ENCODE measurements around the gene GLI2.

DNA sequence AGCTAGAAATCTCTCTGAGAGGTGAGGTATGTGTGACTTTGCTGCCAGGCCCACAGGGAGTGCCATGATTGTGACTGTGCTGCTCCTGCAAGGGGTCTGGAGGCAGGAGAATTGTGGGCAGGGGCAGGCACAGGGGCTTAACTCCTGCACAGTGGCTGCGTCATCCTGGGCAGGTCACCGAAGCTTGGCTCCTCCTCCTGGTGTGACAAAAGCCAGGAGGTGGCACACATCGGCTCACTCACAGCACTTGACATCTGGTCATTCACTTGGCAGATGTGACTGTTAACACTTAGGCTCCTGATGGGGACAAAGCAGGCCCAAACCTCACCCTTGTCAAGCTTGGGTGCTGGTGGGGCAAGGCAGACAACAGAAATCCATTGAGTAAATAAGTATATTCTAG is 36.4 kb upstream of the GLI2 start:
- TF ChIP-seq, protein P1, sequence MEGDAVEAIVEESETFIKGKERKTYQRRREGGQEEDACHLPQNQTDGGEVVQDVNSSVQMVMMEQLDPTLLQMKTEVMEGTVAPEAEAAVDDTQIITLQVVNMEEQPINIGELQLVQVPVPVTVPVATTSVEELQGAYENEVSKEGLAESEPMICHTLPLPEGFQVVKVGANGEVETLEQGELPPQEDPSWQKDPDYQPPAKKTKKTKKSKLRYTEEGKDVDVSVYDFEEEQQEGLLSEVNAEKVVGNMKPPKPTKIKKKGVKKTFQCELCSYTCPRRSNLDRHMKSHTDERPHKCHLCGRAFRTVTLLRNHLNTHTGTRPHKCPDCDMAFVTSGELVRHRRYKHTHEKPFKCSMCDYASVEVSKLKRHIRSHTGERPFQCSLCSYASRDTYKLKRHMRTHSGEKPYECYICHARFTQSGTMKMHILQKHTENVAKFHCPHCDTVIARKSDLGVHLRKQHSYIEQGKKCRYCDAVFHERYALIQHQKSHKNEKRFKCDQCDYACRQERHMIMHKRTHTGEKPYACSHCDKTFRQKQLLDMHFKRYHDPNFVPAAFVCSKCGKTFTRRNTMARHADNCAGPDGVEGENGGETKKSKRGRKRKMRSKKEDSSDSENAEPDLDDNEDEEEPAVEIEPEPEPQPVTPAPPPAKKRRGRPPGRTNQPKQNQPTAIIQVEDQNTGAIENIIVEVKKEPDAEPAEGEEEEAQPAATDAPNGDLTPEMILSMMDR (IDR thresholded peaks at IDR 0.05): no peak
- TF ChIP-seq POLR2AphosphoS5 (IDR thresholded peaks at IDR 0.05) (no peak), POLR2A (IDR thresholded peaks at IDR 0.05) (no peak), EP300 (IDR thresholded peaks at IDR 0.05) (no peak)

All from upper lobe of left lung (tissue), 4 donors.